ENCODE measurements around the gene CDS2.
"Not testable (repeated sequence)": the region's sequence is repeated elsewhere in the genome, so short reads cannot be mapped to it uniquely, and the experiment has no call there.

CDS2 gene

GRCh38 chr20:5126512-5127203, at the start of gene CDS2:
CDS2 (plus strand) TSS chr20:5127008; CDS start chr20:5127093, 85 bp downstream.
- peak; percentile 100 for DNase-seq

GRCh38 chr20:5077761-5078387, 48.9 kb upstream of the CDS2 start:
- no peak for DNase-seq

DNA sequence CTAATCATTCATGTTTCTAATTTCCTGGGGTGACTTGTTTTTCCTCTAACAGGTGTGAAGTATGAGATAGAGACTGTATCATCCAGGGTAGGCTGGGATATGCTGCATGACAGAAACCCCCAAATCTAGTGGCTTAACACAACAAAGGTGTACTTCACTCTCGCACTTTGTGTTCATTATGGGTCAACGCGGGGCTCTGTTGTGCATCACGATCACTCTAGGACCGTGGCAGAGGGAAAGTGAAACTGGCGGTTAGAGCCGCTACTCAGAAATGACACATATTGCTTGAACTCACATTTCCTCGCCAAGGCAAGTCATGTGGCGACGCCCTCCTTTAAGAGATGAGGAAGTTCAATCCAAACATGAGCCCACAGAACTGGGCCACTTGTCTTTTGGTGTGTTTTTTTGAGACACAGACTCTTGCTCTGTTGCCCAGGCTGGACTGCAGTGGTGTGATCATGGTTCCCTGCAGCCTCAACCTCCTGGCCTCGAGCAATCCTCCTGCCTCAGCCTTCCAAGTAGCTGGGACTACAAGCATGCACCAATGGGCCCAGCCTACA, 48.3 kb upstream of the CDS2 start:
- DNase-seq: no peak

GRCh38 chr20:5080384-5080877, 46.4 kb upstream of the CDS2 start:
- DNase-seq: no peak

- no peak for DNase-seq
Measured at GRCh38 chr20:5085380-5085779, 41.4 kb upstream of the CDS2 start.

DNA sequence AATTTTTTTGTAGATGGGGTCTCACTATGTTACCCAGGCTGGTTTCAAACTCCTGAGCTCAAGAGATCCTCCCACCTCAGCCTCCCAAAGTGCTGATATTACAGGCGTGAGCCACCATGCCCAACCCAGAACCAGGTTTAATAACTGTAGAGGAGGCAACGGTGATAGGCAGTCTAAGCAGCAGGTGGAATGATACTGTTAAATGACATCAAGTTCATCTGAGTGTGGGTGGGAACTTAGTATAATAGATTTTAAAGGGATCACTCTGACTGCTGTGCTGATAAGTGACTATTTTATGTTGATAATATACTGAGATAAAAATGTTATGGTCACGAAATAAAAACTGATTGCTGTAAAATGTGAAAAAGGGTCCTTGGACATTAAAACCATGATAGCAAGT, 38.1 kb upstream of the CDS2 start:
- no peak for DNase-seq

- DNase-seq: no peak
Measured at GRCh38 chr20:5090191-5090590, 36.6 kb upstream of the CDS2 start.

- DNase-seq: no peak
Measured at GRCh38 chr20:5091902-5092301, 34.9 kb upstream of the CDS2 start.

GRCh38 chr20:5092765-5093339, 34.0 kb upstream of the CDS2 start:
- DNase-seq: no peak

DNA sequence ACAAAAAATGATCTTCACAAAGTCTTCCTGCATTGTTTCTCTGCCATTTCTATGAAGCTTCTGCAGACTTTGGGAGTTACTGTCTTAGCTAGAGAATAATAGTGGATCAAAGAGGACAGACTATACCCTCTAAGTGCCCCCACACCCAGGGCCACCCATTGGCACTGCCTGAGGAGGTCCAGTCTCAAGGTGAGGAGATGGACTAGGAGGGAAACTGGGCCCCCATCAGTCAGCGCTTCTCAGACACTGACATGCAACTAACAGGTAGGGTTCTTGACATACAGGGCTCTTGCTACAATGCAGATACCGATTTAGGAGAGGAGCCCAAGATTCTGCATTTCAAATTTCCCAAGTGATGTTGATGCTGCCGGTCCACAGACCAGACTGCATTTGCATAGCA, 31.4 kb upstream of the CDS2 start:
- no peak for DNase-seq

DNA sequence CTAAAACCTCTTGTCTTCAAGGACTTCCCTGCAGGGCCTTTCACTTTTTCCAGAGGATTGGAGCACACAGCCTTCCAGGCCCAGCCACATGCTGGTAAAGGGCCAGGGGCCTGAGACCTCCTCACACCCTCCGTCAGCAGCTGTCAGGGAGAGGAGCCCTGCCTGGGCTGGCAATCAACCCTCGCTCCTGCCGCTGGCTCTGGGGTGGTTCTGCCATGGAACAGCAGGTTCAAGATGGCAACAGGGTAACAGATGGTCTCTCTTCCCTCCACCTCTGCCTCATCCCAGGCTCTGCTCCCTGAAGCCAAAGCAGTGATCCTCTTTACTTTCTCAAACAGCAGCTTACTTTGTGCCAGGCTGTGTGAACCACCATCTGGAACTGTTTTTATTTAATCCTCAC, 30.9 kb upstream of the CDS2 start:
- no peak for DNase-seq

- DNase-seq: no peak
Measured at GRCh38 chr20:5096463-5096862, 30.3 kb upstream of the CDS2 start.

- DNase-seq: not testable (repeated sequence)
Measured at GRCh38 chr20:5099009-5099408, 27.8 kb upstream of the CDS2 start.

GRCh38 chr20:5099909-5100308, 26.9 kb upstream of the CDS2 start:
- DNase-seq: not testable (repeated sequence)

- DNase-seq: peak; percentile 70
Measured at GRCh38 chr20:5100684-5101347, 26.0 kb upstream of the CDS2 start.

- no peak for DNase-seq
Measured at GRCh38 chr20:5104479-5104878, 22.3 kb upstream of the CDS2 start.

- DNase-seq: no peak
Measured at GRCh38 chr20:5109276-5109675, 17.5 kb upstream of the CDS2 start.

GRCh38 chr20:5113615-5113986, 13.2 kb upstream of the CDS2 start:
- DNase-seq: no peak

GRCh38 chr20:5114403-5114802, 12.4 kb upstream of the CDS2 start:
- DNase-seq: no peak

DNA sequence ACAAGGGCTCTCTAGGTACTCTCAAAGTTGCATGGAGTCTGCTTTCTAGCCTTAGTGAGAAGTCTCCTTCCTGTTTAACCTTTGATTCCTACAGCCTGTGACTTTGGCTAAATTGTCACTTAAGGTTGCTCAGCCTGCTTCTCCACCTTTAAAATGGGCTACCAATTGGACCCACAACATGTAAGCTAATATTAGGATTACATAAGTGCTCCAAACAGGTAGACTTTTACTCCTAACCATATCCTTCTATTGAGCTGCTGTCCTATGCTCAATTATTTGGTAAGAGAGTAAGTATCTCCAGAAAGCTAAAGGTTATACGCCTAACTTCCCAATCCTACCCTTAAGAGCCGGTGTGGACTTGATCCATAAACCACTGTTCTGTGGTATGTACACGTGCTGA, 9.9 kb upstream of the CDS2 start:
- DNase-seq: no peak

GRCh38 chr20:5118220-5119142, 8.3 kb upstream of the CDS2 start:
- DNase-seq: no peak

- DNase-seq: no peak
Measured at GRCh38 chr20:5119143-5119434, 7.7 kb upstream of the CDS2 start.

Measured in right hindlimb (tissue), 1 donor.